ENCODE measurements around the gene BTBD19. TPM values are rescaled to one million over a fixed set of nuclear protein-coding genes. Genes with fewer than 3 reads are reported as not detected.

Gene BTBD19
- total RNA-seq, 2 donors from 2014 or later: 1.6 to 2.5 TPM

- H3K4me1 ChIP-seq: peaks cover 36% of the 10 kb centered on the region
- peak overlapping the region; percentile 94 for H3K27ac ChIP-seq
- no peak overlapping the region for H3K4me3 ChIP-seq
- H3K9ac ChIP-seq (ENCODE audit: low read depth in 2 of 2, low read length in 2 of 2): peak overlapping the region; percentile 46 to 84
- intact Hi-C loops (cut with DNase I): no loop called here
- DNase-seq: no peak
- TF ChIP-seq, protein P1, sequence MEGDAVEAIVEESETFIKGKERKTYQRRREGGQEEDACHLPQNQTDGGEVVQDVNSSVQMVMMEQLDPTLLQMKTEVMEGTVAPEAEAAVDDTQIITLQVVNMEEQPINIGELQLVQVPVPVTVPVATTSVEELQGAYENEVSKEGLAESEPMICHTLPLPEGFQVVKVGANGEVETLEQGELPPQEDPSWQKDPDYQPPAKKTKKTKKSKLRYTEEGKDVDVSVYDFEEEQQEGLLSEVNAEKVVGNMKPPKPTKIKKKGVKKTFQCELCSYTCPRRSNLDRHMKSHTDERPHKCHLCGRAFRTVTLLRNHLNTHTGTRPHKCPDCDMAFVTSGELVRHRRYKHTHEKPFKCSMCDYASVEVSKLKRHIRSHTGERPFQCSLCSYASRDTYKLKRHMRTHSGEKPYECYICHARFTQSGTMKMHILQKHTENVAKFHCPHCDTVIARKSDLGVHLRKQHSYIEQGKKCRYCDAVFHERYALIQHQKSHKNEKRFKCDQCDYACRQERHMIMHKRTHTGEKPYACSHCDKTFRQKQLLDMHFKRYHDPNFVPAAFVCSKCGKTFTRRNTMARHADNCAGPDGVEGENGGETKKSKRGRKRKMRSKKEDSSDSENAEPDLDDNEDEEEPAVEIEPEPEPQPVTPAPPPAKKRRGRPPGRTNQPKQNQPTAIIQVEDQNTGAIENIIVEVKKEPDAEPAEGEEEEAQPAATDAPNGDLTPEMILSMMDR (IDR thresholded peaks at IDR 0.05): no peak
- peaks cover 13% of the 10 kb centered on the region for H3K36me3 ChIP-seq
- no peaks in the 10 kb centered on the region for H3K27me3 ChIP-seq
- H3K9me3 ChIP-seq: no peaks in the 10 kb centered on the region
Measured at GRCh38 chr1:44806025-44806703, 2.2 kb upstream of the BTBD19 start.

DNA sequence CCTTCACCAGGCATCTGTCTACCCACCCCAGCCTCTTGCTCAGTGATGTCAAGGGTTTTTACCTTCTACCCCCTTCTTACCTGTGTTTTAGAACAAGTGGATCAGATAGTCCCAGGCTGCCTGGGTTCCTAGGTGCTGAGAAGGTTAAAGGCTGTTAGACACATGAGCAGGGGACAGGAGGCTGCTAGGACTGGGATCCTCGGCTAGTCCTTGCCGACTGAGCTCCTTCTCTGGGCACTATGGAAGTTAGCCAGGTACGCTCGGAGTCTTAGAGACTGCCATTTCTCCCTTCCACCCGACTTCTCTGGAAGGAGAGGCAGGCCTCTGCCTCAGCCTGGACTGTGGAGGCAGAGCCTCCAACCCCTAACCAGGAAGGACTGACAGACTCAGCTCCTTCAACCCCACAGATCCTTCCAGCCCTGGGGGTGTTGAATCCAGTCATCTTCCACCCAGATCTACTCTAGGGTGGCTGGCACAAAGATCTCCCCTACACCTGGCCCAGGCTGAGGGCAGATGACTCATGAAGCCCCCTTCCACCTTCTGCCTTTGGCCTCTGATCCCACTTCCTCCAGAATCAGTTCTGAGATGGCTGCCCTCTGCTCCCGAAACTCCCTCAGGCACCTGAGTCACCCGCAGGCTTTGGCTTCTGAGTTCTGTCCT is 1.5 kb upstream of the BTBD19 start, which contains the start of gene DYNLT4:
Gene DYNLT4 (minus strand): TSS at position 648 of the 660 bp plus-strand sequence. CDS start 683 bp downstream, outside the sequence.
- H3K9me3 ChIP-seq: no peaks in the 10 kb centered on the region
- peaks cover 13% of the 10 kb centered on the region for H3K36me3 ChIP-seq
- TF ChIP-seq, protein P1 (IDR thresholded peaks at IDR 0.05): no peak
- intact Hi-C loops (cut with DNase I): no loop called here
- no peak within 1 kb of the TSS for H3K4me3 ChIP-seq
- H3K27me3 ChIP-seq: no peaks in the 10 kb centered on the region
- DNase-seq: no peak
- peaks cover 36% of the 10 kb centered on the region for H3K4me1 ChIP-seq
- peak within 1 kb of the TSS; percentile 94 for H3K27ac ChIP-seq
- H3K9ac ChIP-seq (ENCODE audit: low read depth in 2 of 2, low read length in 2 of 2): peak within 1 kb of the TSS; percentile 76 to 84

GRCh38 chr1:44807364-44808062 is 810 bp upstream of the BTBD19 start:
- H3K27ac ChIP-seq: peak overlapping the region; percentile 94
- H3K36me3 ChIP-seq: peaks cover 13% of the 10 kb centered on the region
- peaks cover 36% of the 10 kb centered on the region for H3K4me1 ChIP-seq
- no peaks in the 10 kb centered on the region for H3K27me3 ChIP-seq
- intact Hi-C loops (cut with DNase I): no loop called here
- H3K4me3 ChIP-seq: no peak overlapping the region
- TF ChIP-seq, protein P1 (IDR thresholded peaks at IDR 0.05): no peak
- peak overlapping the region; percentile 76 to 84 for H3K9ac ChIP-seq (ENCODE audit: low read depth in 2 of 2, low read length in 2 of 2)
- H3K9me3 ChIP-seq: no peaks in the 10 kb centered on the region
- DNase-seq: peak; percentile 98

- no peaks in the 10 kb centered on the region for H3K27me3 ChIP-seq
- no peaks in the 10 kb centered on the region for H3K9me3 ChIP-seq
- intact Hi-C loops (cut with DNase I): no loop called here
- TF ChIP-seq, protein P1 (IDR thresholded peaks at IDR 0.05): no peak
- DNase-seq: peak; percentile 76
- H3K4me1 ChIP-seq: peaks cover 36% of the 10 kb centered on the region
- H3K4me3 ChIP-seq: peak overlapping the region; percentile 5
- peak overlapping the region; percentile 94 for H3K27ac ChIP-seq
- peak overlapping the region; percentile 76 to 84 for H3K9ac ChIP-seq (ENCODE audit: low read depth in 2 of 2, low read length in 2 of 2)
- peaks cover 11% of the 10 kb centered on the region for H3K36me3 ChIP-seq
Measured at GRCh38 chr1:44808938-44809917, 905 bp downstream of the BTBD19 start.

Data from colonic mucosa (tissue), 4 donors.